Astrocyte (in vitro differentiated cells and primary cell): ENCODE results near the gene CALHM1. TPM values are rescaled to one million over a fixed set of nuclear protein-coding genes. Genes with fewer than 3 reads are reported as not detected.

Source experiments
- DNase-seq: peaks from one replicate; pipeline ENCODE4 v3.0.0-alpha.2; 2010; ENCODE audit warnings: low read depth
- FAIRE-seq: peaks from 2 replicates; lab custom pipeline; 2011; peaks lifted over from hg19 to GRCh38; lab: Jason Lieb, UNC
- H2AFZ ChIP-seq: 2 replicates; pipeline ENCODE4 v1.6.0; 2012; ENCODE audit warnings: low read depth, low read length, inconsistent platforms
- H3K27ac ChIP-seq: 2 replicates; pipeline ENCODE4 v1.5.1; 2011; ENCODE audit warnings: low read depth, low read length, inconsistent platforms
- H3K27me3 ChIP-seq: 2 replicates; pipeline ENCODE4 v1.6.0; 2011; ENCODE audit warnings: low read length, inconsistent platforms; ENCODE audit not compliant: insufficient read depth
- H3K36me3 ChIP-seq: 2 replicates; pipeline ENCODE4 v1.5.1; 2011; ENCODE audit warnings: low read length, inconsistent platforms; ENCODE audit not compliant: insufficient read depth
- H3K4me1 ChIP-seq: 2 replicates; pipeline ENCODE4 v1.5.1; 2011; ENCODE audit warnings: low read length, inconsistent platforms; ENCODE audit not compliant: insufficient read depth
- H3K4me2 ChIP-seq: 2 replicates; pipeline ENCODE4 v1.6.0; 2012; ENCODE audit warnings: low read length, inconsistent platforms
- H3K4me3 ChIP-seq: 2 replicates; pipeline ENCODE4 v1.5.1; 2011; ENCODE audit warnings: low read depth, mild to moderate bottlenecking, low read length, inconsistent platforms; ENCODE audit not compliant: insufficient read depth
- H3K79me2 ChIP-seq: 2 replicates; pipeline ENCODE4 v1.6.0; 2012; ENCODE audit warnings: mild to moderate bottlenecking, low read length, inconsistent platforms; ENCODE audit not compliant: insufficient read depth
- H3K9ac ChIP-seq: 2 replicates; pipeline ENCODE4 v1.6.0; 2012; ENCODE audit warnings: mild to moderate bottlenecking, low read length, inconsistent platforms
- H3K9me3 ChIP-seq: 2 replicates; pipeline ENCODE4 v1.5.1; 2012; ENCODE audit warnings: low read depth, mild to moderate bottlenecking, low read length, inconsistent platforms; ENCODE audit not compliant: insufficient read depth
- H4K20me1 ChIP-seq: 2 replicates; pipeline ENCODE4 v1.6.0; 2012; ENCODE audit warnings: low read length, inconsistent platforms; ENCODE audit not compliant: insufficient read depth
- H3K27ac Mint-ChIP-seq: one replicate; pipeline ENCODE4 v1.8.0; 2021; ENCODE audit warnings: mild to moderate bottlenecking, mixed read lengths; ENCODE audit not compliant: unreplicated experiment
- H3K27me3 Mint-ChIP-seq: one replicate; pipeline ENCODE4 v1.8.0; 2021; ENCODE audit warnings: low read depth, mixed read lengths; ENCODE audit not compliant: unreplicated experiment
- H3K36me3 Mint-ChIP-seq: one replicate; pipeline ENCODE4 v1.8.0; 2021; ENCODE audit warnings: low read depth, mixed read lengths; ENCODE audit not compliant: unreplicated experiment
- H3K4me1 Mint-ChIP-seq: one replicate; pipeline ENCODE4 v1.8.0; 2021; ENCODE audit warnings: low read depth, mixed read lengths; ENCODE audit not compliant: unreplicated experiment
- H3K4me3 Mint-ChIP-seq: one replicate; pipeline ENCODE4 v1.8.0; 2021; ENCODE audit warnings: mild to moderate bottlenecking, moderate library complexity, mixed read lengths; ENCODE audit not compliant: unreplicated experiment
- H3K9me3 Mint-ChIP-seq: one replicate; pipeline ENCODE4 v1.8.0; 2021; ENCODE audit warnings: mild to moderate bottlenecking, mixed read lengths; ENCODE audit not compliant: unreplicated experiment
- EZH2 ChIP-seq: IDR thresholded peaks from 2 replicates; pipeline ENCODE4 v1.6.1; 2012; ENCODE audit warnings: mild to moderate bottlenecking, low read length, inconsistent platforms; ENCODE audit not compliant: insufficient read depth
- total RNA-seq: library from RNA; stranded (reverse); gene quantifications from 2 replicates; pipeline ENCODE4 v1.2.1, GENCODE V29; 2021
- TF ChIP-seq, protein P1 (sequence below): IDR thresholded peaks from 2 replicates; pipeline ENCODE4 v1.5.1; 2011; ENCODE audit warnings: low read depth, mild to moderate bottlenecking, inconsistent platforms, low read length, moderate library complexity; ENCODE audit not compliant: insufficient read depth

CALHM1 gene
- total RNA-seq, 1 donor from 2014 or later = not detected

DNA sequence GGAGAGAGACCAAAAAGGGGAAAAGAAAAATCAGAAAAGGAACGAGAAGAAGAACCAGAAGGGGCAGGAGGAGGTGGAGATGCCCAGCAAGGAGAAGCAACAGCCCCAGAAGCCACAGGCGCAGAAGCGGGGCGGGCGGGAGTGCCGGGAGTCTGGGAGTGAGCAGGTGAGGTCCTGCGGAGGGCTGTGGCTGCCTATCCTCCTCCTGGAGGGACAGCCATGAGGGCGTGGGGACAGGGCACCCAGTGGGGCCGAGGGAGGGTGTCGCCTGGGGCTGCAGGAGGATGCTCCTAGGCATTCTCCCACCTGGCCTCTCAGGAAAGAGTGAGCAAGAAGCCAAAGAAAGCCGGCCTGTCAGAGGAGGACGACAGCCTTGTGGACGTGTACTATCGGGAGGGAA lies 18.3 kb downstream of the CALHM1 start:
- H3K4me3 ChIP-seq = no peak overlapping the region
- H3K4me1 ChIP-seq = peaks cover 18% of the 10 kb centered on the region
- DNase-seq = no peak
- H3K36me3 ChIP-seq = peaks cover 67% of the 10 kb centered on the region
- FAIRE-seq = no peak
- peaks cover 60% of the 10 kb centered on the region for H4K20me1 ChIP-seq
- no peak overlapping the region for H3K4me2 ChIP-seq
- no peaks in the 10 kb centered on the region for H3K27me3 ChIP-seq
- H3K9me3 Mint-ChIP-seq = no peaks in the 10 kb centered on the region
- no peaks in the 10 kb centered on the region for H3K79me2 ChIP-seq
- H3K27me3 Mint-ChIP-seq = no peaks in the 10 kb centered on the region
- peak overlapping the region; percentile 89 for H3K27ac Mint-ChIP-seq
- H3K36me3 Mint-ChIP-seq = peaks cover 52% of the 10 kb centered on the region
- peak overlapping the region; percentile 64 for H3K4me3 Mint-ChIP-seq
- no peak overlapping the region for H3K27ac ChIP-seq
- H3K9ac ChIP-seq = no peak overlapping the region
- no peaks in the 10 kb centered on the region for H3K9me3 ChIP-seq
- peaks cover 30% of the 10 kb centered on the region for H3K4me1 Mint-ChIP-seq
- H2AFZ ChIP-seq = no peak overlapping the region
- TF ChIP-seq EZH2 = no peak
- TF ChIP-seq, protein P1, sequence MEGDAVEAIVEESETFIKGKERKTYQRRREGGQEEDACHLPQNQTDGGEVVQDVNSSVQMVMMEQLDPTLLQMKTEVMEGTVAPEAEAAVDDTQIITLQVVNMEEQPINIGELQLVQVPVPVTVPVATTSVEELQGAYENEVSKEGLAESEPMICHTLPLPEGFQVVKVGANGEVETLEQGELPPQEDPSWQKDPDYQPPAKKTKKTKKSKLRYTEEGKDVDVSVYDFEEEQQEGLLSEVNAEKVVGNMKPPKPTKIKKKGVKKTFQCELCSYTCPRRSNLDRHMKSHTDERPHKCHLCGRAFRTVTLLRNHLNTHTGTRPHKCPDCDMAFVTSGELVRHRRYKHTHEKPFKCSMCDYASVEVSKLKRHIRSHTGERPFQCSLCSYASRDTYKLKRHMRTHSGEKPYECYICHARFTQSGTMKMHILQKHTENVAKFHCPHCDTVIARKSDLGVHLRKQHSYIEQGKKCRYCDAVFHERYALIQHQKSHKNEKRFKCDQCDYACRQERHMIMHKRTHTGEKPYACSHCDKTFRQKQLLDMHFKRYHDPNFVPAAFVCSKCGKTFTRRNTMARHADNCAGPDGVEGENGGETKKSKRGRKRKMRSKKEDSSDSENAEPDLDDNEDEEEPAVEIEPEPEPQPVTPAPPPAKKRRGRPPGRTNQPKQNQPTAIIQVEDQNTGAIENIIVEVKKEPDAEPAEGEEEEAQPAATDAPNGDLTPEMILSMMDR = no peak

DNA sequence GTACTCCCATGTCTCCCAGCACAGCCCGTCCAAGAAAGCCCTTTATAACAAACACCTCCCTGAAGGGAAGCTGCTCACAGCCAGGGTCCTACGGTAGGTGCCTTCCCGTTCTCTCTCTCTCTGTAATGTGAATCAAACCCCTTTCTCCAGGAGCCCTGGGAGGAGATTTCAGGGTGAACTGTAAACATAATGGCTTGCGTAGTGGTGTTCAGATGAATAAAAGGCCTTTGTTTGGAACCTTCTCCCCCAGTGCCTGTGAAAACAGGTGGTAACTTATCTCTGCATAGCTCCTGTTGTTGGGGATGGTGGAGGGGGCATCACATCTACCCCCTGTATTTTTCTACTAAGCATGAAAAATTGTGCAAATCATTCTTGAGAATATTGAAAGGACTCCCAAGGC lies 18.9 kb downstream of the CALHM1 start:
- peaks cover 63% of the 10 kb centered on the region for H3K36me3 ChIP-seq
- FAIRE-seq = no peak

DNA sequence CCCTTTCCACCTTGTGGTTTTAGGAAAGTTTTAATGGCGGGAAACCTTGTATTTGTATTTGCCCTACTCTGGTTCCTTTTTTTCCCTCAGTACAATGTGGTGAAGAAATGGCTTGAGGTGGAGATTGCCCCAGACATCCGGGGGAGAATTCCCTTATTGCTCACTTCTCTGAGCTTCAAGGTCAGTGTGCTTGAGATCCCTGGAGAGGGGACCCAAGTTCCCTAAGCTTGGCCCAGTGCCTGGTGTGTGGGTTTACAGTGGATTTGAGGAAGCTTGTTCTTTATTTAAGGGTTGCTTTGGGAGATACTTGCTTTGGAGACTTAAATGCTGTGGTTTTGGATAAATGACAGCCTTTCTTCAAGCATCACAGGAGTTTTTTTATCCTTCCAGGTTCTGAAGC lies 24.8 kb downstream of the CALHM1 start:
- H4K20me1 ChIP-seq = peaks cover 65% of the 10 kb centered on the region
- no peak for FAIRE-seq
- H3K27ac Mint-ChIP-seq = no peak overlapping the region

More for the DNA sequence above, 18.9 kb downstream of the CALHM1 start:
- H3K79me2 ChIP-seq = no peaks in the 10 kb centered on the region
- no peaks in the 10 kb centered on the region for H3K27me3 ChIP-seq
- Mint-ChIP-seq H3K4me1 (peaks cover 30% of the 10 kb centered on the region), H3K9me3 (no peaks in the 10 kb centered on the region), H3K27ac (peak overlapping the region; percentile 41), H3K27me3 (no peaks in the 10 kb centered on the region), H3K4me3 (no peak overlapping the region), H3K36me3 (peaks cover 50% of the 10 kb centered on the region)
- no peak overlapping the region for H3K4me3 ChIP-seq
- H3K27ac ChIP-seq = no peak overlapping the region
- TF ChIP-seq EZH2 = no peak
- TF ChIP-seq, protein P1 = no peak
- H3K9ac ChIP-seq = no peak overlapping the region
- H3K9me3 ChIP-seq = no peaks in the 10 kb centered on the region
- no peak for DNase-seq
- no peak overlapping the region for H2AFZ ChIP-seq
- H3K4me1 ChIP-seq = peaks cover 18% of the 10 kb centered on the region
- peaks cover 54% of the 10 kb centered on the region for H4K20me1 ChIP-seq
- no peak overlapping the region for H3K4me2 ChIP-seq

More for the DNA sequence above, 24.8 kb downstream of the CALHM1 start:
- H3K27me3 ChIP-seq = no peaks in the 10 kb centered on the region
- TF ChIP-seq, protein P1 = no peak
- TF ChIP-seq EZH2 = no peak
- H3K9me3 ChIP-seq = no peaks in the 10 kb centered on the region
- no peak overlapping the region for H3K4me3 ChIP-seq
- Mint-ChIP-seq H3K4me3 (no peak overlapping the region), H3K4me1 (no peaks in the 10 kb centered on the region), H3K36me3 (peaks cover 29% of the 10 kb centered on the region), H3K27me3 (no peaks in the 10 kb centered on the region), H3K9me3 (no peaks in the 10 kb centered on the region)
- no peak for DNase-seq
- H3K4me1 ChIP-seq = no peaks in the 10 kb centered on the region
- peaks cover 3% of the 10 kb centered on the region for H3K79me2 ChIP-seq
- peaks cover 67% of the 10 kb centered on the region for H3K36me3 ChIP-seq
- H2AFZ ChIP-seq = no peak overlapping the region
- no peak overlapping the region for H3K4me2 ChIP-seq
- H3K9ac ChIP-seq = no peak overlapping the region
- no peak overlapping the region for H3K27ac ChIP-seq
